Breast epithelium (tissue), 4 donors: ENCODE measurements around the gene DYSF. TPM values are rescaled to one million over a fixed set of nuclear protein-coding genes. Genes with fewer than 3 reads are reported as not detected.
A peak's percentile ranks its signal among the peaks of the same experiment; 100 is the strongest.

Experiments used
- DNase-seq, 2 donors: peaks; one replicate each; pipeline ENCODE4 v3.0.0-alpha.2; 2019; ENCODE audit warnings: low spot score in 2 of 2
- H3K27ac ChIP-seq, 2 donors: fragments of 200-600 bp; sonication (generic) in 1 of 2; one replicate each; pipeline ENCODE4 v1.5.1; 2016 to 2019; ENCODE audit warnings: mild to moderate bottlenecking in 1 of 2
- H3K27me3 ChIP-seq, 2 donors: fragments of 200-600 bp; sonication (generic) in 1 of 2; one replicate each; pipeline versions ENCODE4 v1.5.1 to v1.6.0; 2017 to 2019; ENCODE audit warnings: control low read depth in 1 of 2, mild to moderate bottlenecking in 1 of 2
- H3K36me3 ChIP-seq: fragments of 200-600 bp; one replicate; pipeline ENCODE4 v1.5.1; 2019
- H3K4me1 ChIP-seq, 2 donors: fragments of 200-600 bp; sonication (generic); one replicate each; pipeline ENCODE4 v1.5.1; 2016 to 2019; ENCODE audit warnings: control low read depth in 1 of 2
- H3K4me3 ChIP-seq, 3 donors: fragments of 200-600 bp; sonication (generic); 1 replicate in 2 of 3; 2 replicates in 1 of 3; pipeline ENCODE4 v1.5.1; 2016 to 2019; ENCODE audit warnings: mild to moderate bottlenecking in 3 of 3, moderate library complexity in 2 of 3
- H3K9me3 ChIP-seq, 2 donors: fragments of 200-600 bp; sonication (generic) in 1 of 2; one replicate each; pipeline ENCODE4 v1.5.1; 2016 to 2019; ENCODE audit warnings: control low read depth in 1 of 2
- CTCF ChIP-seq, 3 donors: fragments of 450-650 bp; IDR thresholded peaks; one replicate each; pipeline ENCODE4 v1.5.1; 2016 to 2017; ENCODE audit warnings: antibody characterized with exemption in 3 of 3, mild to moderate bottlenecking in 3 of 3, moderate library complexity in 3 of 3
- POLR2A ChIP-seq: fragments of 450-650 bp; IDR thresholded peaks from one replicate; pipeline ENCODE4 v1.6.1; 2016; ENCODE audit warnings: antibody characterized with exemption, mild to moderate bottlenecking, moderate library complexity
- POLR2AphosphoS5 ChIP-seq, 3 donors: sonication (generic); formaldehyde crosslinking; IDR thresholded peaks; one replicate each; pipeline ENCODE4 v1.6.1; 2017; ENCODE audit warnings: antibody characterized with exemption in 3 of 3
- intact Hi-C: fragments of 100-400 bp; cut with DNase I; formaldehyde crosslinking; loops from one replicate; pipeline ENCODE4 v1.15.1; 2023; ENCODE audit warnings: low total_unique reads
- total RNA-seq, 3 donors: library from RNA; depleted of rRNA; stranded (reverse); fragments of >200 nt; gene quantifications; one replicate each; pipeline ENCODE4 v1.1.0, GENCODE V29; 2016

DYSF gene
- total RNA-seq, 3 donors from 2014 or later: 3.0 to 15.7 (median 4.8) TPM

- H3K4me3 ChIP-seq: no peak overlapping the region
- H3K9me3 ChIP-seq: no peaks in the 10 kb centered on the region
- intact Hi-C loops: no loop called here
- no peak overlapping the region for H3K27ac ChIP-seq
- H3K4me1 ChIP-seq: no peaks in the 10 kb centered on the region
- no peaks in the 10 kb centered on the region for H3K27me3 ChIP-seq
- TF ChIP-seq POLR2AphosphoS5 (IDR thresholded peaks at IDR 0.05): no peak
- TF ChIP-seq CTCF (IDR thresholded peaks at IDR 0.05): no peak
- TF ChIP-seq POLR2A: no peak
- no peaks in the 10 kb centered on the region for H3K36me3 ChIP-seq
- peak in 1 of 2 donors; percentile 9 for DNase-seq
Observed at GRCh38 chr2:71609029-71609428, 155.7 kb downstream of the DYSF start.

GRCh38 chr2:71609441-71609840 lies 156.1 kb downstream of the DYSF start:
- Histone ChIP-seq H3K36me3 (no peaks in the 10 kb centered on the region), H3K27me3 (no peaks in the 10 kb centered on the region), H3K4me1 (no peaks in the 10 kb centered on the region), H3K27ac (no peak overlapping the region), H3K9me3 (no peaks in the 10 kb centered on the region), H3K4me3 (no peak overlapping the region)
- no peak for TF ChIP-seq CTCF (IDR thresholded peaks at IDR 0.05)
- no peak for TF ChIP-seq POLR2A
- TF ChIP-seq POLR2AphosphoS5 (IDR thresholded peaks at IDR 0.05): no peak
- DNase-seq: peak; percentile 7 to 12
- intact Hi-C loops: no loop called here

DNA sequence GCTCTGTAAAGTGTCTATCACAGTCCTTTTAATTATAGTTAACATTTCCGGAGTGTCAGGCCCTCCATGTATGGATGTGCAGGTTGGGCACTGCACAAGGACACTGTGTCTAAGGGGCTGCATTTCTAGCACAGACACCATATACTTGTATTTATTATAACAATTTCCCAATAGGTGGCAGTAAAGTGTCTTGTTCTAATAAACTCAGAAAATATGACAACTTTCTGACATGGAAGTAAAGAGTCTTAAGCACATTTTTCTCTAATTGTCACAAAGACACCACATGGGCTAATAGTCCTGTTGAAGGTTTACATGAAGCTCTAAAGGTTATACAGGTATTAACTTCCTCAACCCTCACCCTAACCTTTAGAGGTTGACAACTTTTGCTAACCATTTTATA lies 156.6 kb downstream of the DYSF start:
- TF ChIP-seq POLR2AphosphoS5 (IDR thresholded peaks at IDR 0.05): no peak
- TF ChIP-seq CTCF (IDR thresholded peaks at IDR 0.05): peak in 1 of 3 donors; percentile 17
- Histone ChIP-seq H3K9me3 (no peaks in the 10 kb centered on the region), H3K27ac (no peak overlapping the region), H3K4me3 (no peak overlapping the region), H3K36me3 (no peaks in the 10 kb centered on the region), H3K4me1 (no peaks in the 10 kb centered on the region), H3K27me3 (no peaks in the 10 kb centered on the region)
- DNase-seq: no peak
- intact Hi-C loops: loop anchor here (5.0 kb wide), 1 partner anchor 1132 kb away; no protein-coding TSS in a partner anchor

GRCh38 chr2:71610671-71611070 lies 157.3 kb downstream of the DYSF start:
- Histone ChIP-seq H3K36me3 (no peaks in the 10 kb centered on the region), H3K27me3 (no peaks in the 10 kb centered on the region), H3K27ac (no peak overlapping the region), H3K9me3 (no peaks in the 10 kb centered on the region), H3K4me1 (no peaks in the 10 kb centered on the region), H3K4me3 (no peak overlapping the region)
- peak; percentile 15 to 16 for DNase-seq
- TF ChIP-seq POLR2AphosphoS5 (IDR thresholded peaks at IDR 0.05): no peak
- no peak for TF ChIP-seq POLR2A
- no peak for TF ChIP-seq CTCF (IDR thresholded peaks at IDR 0.05)
- intact Hi-C loops: loop anchor here (5.0 kb wide), 1 partner anchor 1132 kb away; no protein-coding TSS in a partner anchor

DNA sequence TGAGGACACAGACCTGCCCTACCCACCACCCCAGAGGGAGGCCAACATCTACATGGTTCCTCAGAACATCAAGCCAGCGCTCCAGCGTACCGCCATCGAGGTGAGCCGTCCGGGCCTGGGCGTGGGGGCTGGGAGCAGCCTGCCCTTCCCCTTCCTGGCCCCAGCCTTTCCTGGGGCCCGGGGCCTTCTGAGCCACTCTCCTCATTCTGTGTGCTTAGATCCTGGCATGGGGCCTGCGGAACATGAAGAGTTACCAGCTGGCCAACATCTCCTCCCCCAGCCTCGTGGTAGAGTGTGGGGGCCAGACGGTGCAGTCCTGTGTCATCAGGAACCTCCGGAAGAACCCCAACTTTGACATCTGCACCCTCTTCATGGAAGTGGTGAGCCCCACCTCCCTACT lies 157.9 kb downstream of the DYSF start:
- no peaks in the 10 kb centered on the region for H3K4me1 ChIP-seq
- no peak overlapping the region for H3K27ac ChIP-seq
- intact Hi-C loops: loop anchor here (5.0 kb wide), 1 partner anchor 1131 kb away; no protein-coding TSS in a partner anchor
- H3K4me3 ChIP-seq: no peak overlapping the region
- H3K9me3 ChIP-seq: no peaks in the 10 kb centered on the region
- DNase-seq: peak; percentile 12 to 31
- TF ChIP-seq POLR2AphosphoS5 (IDR thresholded peaks at IDR 0.05) (no peak), CTCF (IDR thresholded peaks at IDR 0.05) (no peak), POLR2A (no peak)
- H3K36me3 ChIP-seq: no peaks in the 10 kb centered on the region
- no peaks in the 10 kb centered on the region for H3K27me3 ChIP-seq
